Measurements from ENCODE around the gene ZC3H7A.

Gene ZC3H7A

GRCh38 chr16:11799509-11800381, 2.7 kb upstream of the ZC3H7A start:
- no peaks in the 10 kb centered on the region for H3K4me1 ChIP-seq (ENCODE audit: control insufficient read depth, insufficient read depth, low read length)
- no peaks in the 10 kb centered on the region; the same call in 1 of the 2 replicates for H3K36me3 ChIP-seq (ENCODE audit: control insufficient read depth, insufficient read depth, low read length)
- no peak for DNase-seq (ENCODE audit: low read depth, low spot score)
- no peaks in the 10 kb centered on the region for H3K9me3 ChIP-seq (ENCODE audit: control insufficient read depth, insufficient read depth, low read length)
- no CpG with 5 or more reads among the region's 14 CpGs for whole genome bisulfite sequencing (ENCODE audit: insufficient coverage, insufficient read length)
- no peaks in the 10 kb centered on the region for H3K27me3 ChIP-seq (ENCODE audit: control insufficient read depth, insufficient read depth, low read length)
- no peak overlapping the region for H3K27ac ChIP-seq (ENCODE audit: low read length)
- no peak overlapping the region for H3K4me3 ChIP-seq (ENCODE audit: low read length)

GRCh38 chr16:11799017-11799381, 1.9 kb upstream of the ZC3H7A start:
- WGBS (ENCODE audit: insufficient coverage, insufficient read length) = no CpG with 5 or more reads among the region's 10 CpGs
- no peak for DNase-seq (ENCODE audit: low read depth, low spot score)
- Histone ChIP-seq H3K27ac (ENCODE audit: low read length) (no peak overlapping the region), H3K9me3 (ENCODE audit: control insufficient read depth, insufficient read depth, low read length) (no peaks in the 10 kb centered on the region), H3K36me3 (ENCODE audit: control insufficient read depth, insufficient read depth, low read length) (no peaks in the 10 kb centered on the region; the same call in 1 of the 2 replicates), H3K4me1 (ENCODE audit: control insufficient read depth, insufficient read depth, low read length) (no peaks in the 10 kb centered on the region), H3K27me3 (ENCODE audit: control insufficient read depth, insufficient read depth, low read length) (no peaks in the 10 kb centered on the region), H3K4me3 (ENCODE audit: low read length) (no peak overlapping the region)

GRCh38 chr16:11797957-11798299, 870 bp upstream of the ZC3H7A start:
- H3K27me3 ChIP-seq (ENCODE audit: control insufficient read depth, insufficient read depth, low read length) = no peaks in the 10 kb centered on the region
- no peaks in the 10 kb centered on the region; the same call in 1 of the 2 replicates for H3K36me3 ChIP-seq (ENCODE audit: control insufficient read depth, insufficient read depth, low read length)
- no peaks in the 10 kb centered on the region for H3K4me1 ChIP-seq (ENCODE audit: control insufficient read depth, insufficient read depth, low read length)
- no peaks in the 10 kb centered on the region for H3K9me3 ChIP-seq (ENCODE audit: control insufficient read depth, insufficient read depth, low read length)
- WGBS (ENCODE audit: insufficient coverage, insufficient read length) = no CpG with 5 or more reads among the region's 7 CpGs
- DNase-seq (ENCODE audit: low read depth, low spot score) = no peak
- H3K4me3 ChIP-seq (ENCODE audit: low read length) = peak overlapping the region; percentile 57
- H3K27ac ChIP-seq (ENCODE audit: low read length) = no peak overlapping the region

- no peaks in the 10 kb centered on the region for H3K4me1 ChIP-seq (ENCODE audit: control insufficient read depth, insufficient read depth, low read length)
Measured at GRCh38 chr16:11796227-11797165, 562 bp downstream of the ZC3H7A start.

GRCh38 chr16:11795887-11796226, 1.2 kb downstream of the ZC3H7A start:
- Histone ChIP-seq H3K27ac (ENCODE audit: low read length) (no peak overlapping the region), H3K9me3 (ENCODE audit: control insufficient read depth, insufficient read depth, low read length) (no peaks in the 10 kb centered on the region), H3K27me3 (ENCODE audit: control insufficient read depth, insufficient read depth, low read length) (no peaks in the 10 kb centered on the region), H3K36me3 (ENCODE audit: control insufficient read depth, insufficient read depth, low read length) (no peaks in the 10 kb centered on the region; the same call in 1 of the 2 replicates), H3K4me3 (ENCODE audit: low read length) (no peak overlapping the region; the same call in 1 of the 2 replicates), H3K4me1 (ENCODE audit: control insufficient read depth, insufficient read depth, low read length) (no peaks in the 10 kb centered on the region)
- no CpG with 5 or more reads among the region's 8 CpGs for WGBS (ENCODE audit: insufficient coverage, insufficient read length)
- no peak for DNase-seq (ENCODE audit: low read depth, low spot score)

More at GRCh38 chr16:11796227-11797165, 562 bp downstream of the ZC3H7A start:
- DNase-seq (ENCODE audit: low read depth, low spot score) = no peak
- Histone ChIP-seq H3K4me3 (ENCODE audit: low read length) (peak overlapping the region; percentile 69; the same call in 1 of the 2 replicates), H3K27ac (ENCODE audit: low read length) (no peak overlapping the region), H3K27me3 (ENCODE audit: control insufficient read depth, insufficient read depth, low read length) (no peaks in the 10 kb centered on the region), H3K36me3 (ENCODE audit: control insufficient read depth, insufficient read depth, low read length) (no peaks in the 10 kb centered on the region; the same call in 1 of the 2 replicates), H3K9me3 (ENCODE audit: control insufficient read depth, insufficient read depth, low read length) (no peaks in the 10 kb centered on the region)
- no CpG with 5 or more reads among the region's 93 CpGs for WGBS (ENCODE audit: insufficient coverage, insufficient read length)

- no peak for DNase-seq (ENCODE audit: low read depth, low spot score)
- WGBS (ENCODE audit: insufficient coverage, insufficient read length) = no CpG with 5 or more reads among the region's 20 CpGs
- no peaks in the 10 kb centered on the region for H3K9me3 ChIP-seq (ENCODE audit: control insufficient read depth, insufficient read depth, low read length)
- no peaks in the 10 kb centered on the region for H3K4me1 ChIP-seq (ENCODE audit: control insufficient read depth, insufficient read depth, low read length)
- H3K27me3 ChIP-seq (ENCODE audit: control insufficient read depth, insufficient read depth, low read length) = no peaks in the 10 kb centered on the region
- no peaks in the 10 kb centered on the region; the same call in 1 of the 2 replicates for H3K36me3 ChIP-seq (ENCODE audit: control insufficient read depth, insufficient read depth, low read length)
- no peak overlapping the region for H3K27ac ChIP-seq (ENCODE audit: low read length)
- no peak overlapping the region for H3K4me3 ChIP-seq (ENCODE audit: low read length)
Measured at GRCh38 chr16:11794996-11795886, 1.8 kb downstream of the ZC3H7A start.

GRCh38 chr16:11794447-11794846, 2.6 kb downstream of the ZC3H7A start:
- Histone ChIP-seq H3K27me3 (ENCODE audit: control insufficient read depth, insufficient read depth, low read length) (no peaks in the 10 kb centered on the region), H3K9me3 (ENCODE audit: control insufficient read depth, insufficient read depth, low read length) (no peaks in the 10 kb centered on the region), H3K4me1 (ENCODE audit: control insufficient read depth, insufficient read depth, low read length) (no peaks in the 10 kb centered on the region), H3K27ac (ENCODE audit: low read length) (no peak overlapping the region), H3K36me3 (ENCODE audit: control insufficient read depth, insufficient read depth, low read length) (no peaks in the 10 kb centered on the region; the same call in 1 of the 2 replicates), H3K4me3 (ENCODE audit: low read length) (no peak overlapping the region)
- no peak for DNase-seq (ENCODE audit: low read depth, low spot score)
- WGBS (ENCODE audit: insufficient coverage, insufficient read length) = no CpG with 5 or more reads among the region's 2 CpGs

GRCh38 chr16:11793840-11794239, 3.2 kb downstream of the ZC3H7A start:
- no peak overlapping the region for H3K27ac ChIP-seq (ENCODE audit: low read length)
- H3K36me3 ChIP-seq (ENCODE audit: control insufficient read depth, insufficient read depth, low read length) = no peaks in the 10 kb centered on the region; the same call in 1 of the 2 replicates
- H3K9me3 ChIP-seq (ENCODE audit: control insufficient read depth, insufficient read depth, low read length) = no peaks in the 10 kb centered on the region
- no peak for DNase-seq (ENCODE audit: low read depth, low spot score)
- no peak overlapping the region for H3K4me3 ChIP-seq (ENCODE audit: low read length)
- no CpG with 5 or more reads among the region's 7 CpGs for WGBS (ENCODE audit: insufficient coverage, insufficient read length)
- H3K4me1 ChIP-seq (ENCODE audit: control insufficient read depth, insufficient read depth, low read length) = no peaks in the 10 kb centered on the region
- no peaks in the 10 kb centered on the region for H3K27me3 ChIP-seq (ENCODE audit: control insufficient read depth, insufficient read depth, low read length)

- WGBS (ENCODE audit: insufficient coverage, insufficient read length) = no CpG with 5 or more reads among the region's 7 CpGs
- Histone ChIP-seq H3K4me1 (ENCODE audit: control insufficient read depth, insufficient read depth, low read length) (no peaks in the 10 kb centered on the region), H3K27ac (ENCODE audit: low read length) (no peak overlapping the region), H3K4me3 (ENCODE audit: low read length) (no peak overlapping the region), H3K36me3 (ENCODE audit: control insufficient read depth, insufficient read depth, low read length) (no peaks in the 10 kb centered on the region; the same call in 1 of the 2 replicates), H3K27me3 (ENCODE audit: control insufficient read depth, insufficient read depth, low read length) (no peaks in the 10 kb centered on the region), H3K9me3 (ENCODE audit: control insufficient read depth, insufficient read depth, low read length) (no peaks in the 10 kb centered on the region)
- no peak for DNase-seq (ENCODE audit: low read depth, low spot score)
Measured at GRCh38 chr16:11792410-11793241, 4.4 kb downstream of the ZC3H7A start.
